Liver (tissue), 3 donors: Measurements from ENCODE around the gene NEK11.

Experiments
- ATF3 ChIP-seq: IDR thresholded peaks from 2 replicates; pipeline ENCODE4 v1.6.1; 2016; ENCODE audit warnings: antibody characterized with exemption
- CTCF ChIP-seq: fragments of 150-350 bp; IDR thresholded peaks from 2 replicates; pipeline ENCODE4 v1.5.1; 2017; ENCODE audit warnings: improper control_type of control experiment, low read depth, low read length; ENCODE audit not compliant: missing input control
- EGR1 ChIP-seq, 2 donors: IDR thresholded peaks; 2 replicates each; pipeline ENCODE4 v1.6.1; 2016 to 2018; ENCODE audit warnings: antibody characterized with exemption in 2 of 2, low read depth in 2 of 2
- GABPA ChIP-seq, 2 donors: IDR thresholded peaks in 1 of 2; conservative IDR thresholded peaks in 1 of 2; 2 replicates each; pipeline ENCODE4 v1.6.1; 2016; ENCODE audit warnings: antibody characterized with exemption in 2 of 2, mild to moderate bottlenecking in 1 of 2, moderate library complexity in 1 of 2
- NR2F2 ChIP-seq: IDR thresholded peaks from 2 replicates; pipeline ENCODE4 v1.6.1; 2016; ENCODE audit warnings: antibody characterized with exemption
- RAD21 ChIP-seq, 2 donors: IDR thresholded peaks; 2 replicates each; pipeline ENCODE4 v1.6.1; 2016; ENCODE audit warnings: antibody characterized with exemption in 2 of 2, mild to moderate bottlenecking in 2 of 2
- TAF1 ChIP-seq: conservative IDR thresholded peaks from 2 replicates; pipeline ENCODE4 v1.6.1; 2016; ENCODE audit warnings: antibody characterized with exemption, mild to moderate bottlenecking
- YY1 ChIP-seq: IDR thresholded peaks from 2 replicates; pipeline ENCODE4 v1.6.1; 2016; ENCODE audit warnings: antibody characterized with exemption, mild to moderate bottlenecking
- donor health status: healthy.
- donor health status: healthy.

GRCh38 chr3:131050001-131050400, 23.3 kb downstream of the NEK11 start:
- TF ChIP-seq CTCF (no peak), RAD21 (IDR thresholded peaks at IDR 0.05) (no peak), GABPA (IDR thresholded peaks at IDR 0.05 in 1 of 2, conservative IDR thresholded peaks at IDR 0.05 in 1 of 2) (no peak), TAF1 (no peak), YY1 (no peak), NR2F2 (no peak), EGR1 (IDR thresholded peaks at IDR 0.05; ENCODE audit: low read depth in 2 of 2) (no peak), ATF3 (no peak)
